LNCaP clone FGC (cell line): ENCODE data around the gene RASL10A.
A peak's percentile ranks its signal among the peaks of the same experiment; 100 is the strongest.

Experiments
- DNase-seq: peaks from one replicate; pipeline ENCODE4 v3.0.0-alpha.2; 2011; ENCODE audit warnings: low read depth
- H3K4me3 ChIP-seq: 2 replicates; pipeline ENCODE4 v1.5.1; 2011; ENCODE audit warnings: mild to moderate bottlenecking, low read depth, low read length, control low read depth
- CTCF ChIP-seq: IDR thresholded peaks from 2 replicates; pipeline ENCODE4 v1.5.1; 2012; ENCODE audit warnings: mild to moderate bottlenecking; ENCODE audit not compliant: control insufficient read depth, insufficient read depth; ENCODE audit errors: extremely low read depth

Gene RASL10A

GRCh38 chr22:29343313-29343805 lies 27.9 kb upstream of the RASL10A start:
- no peak for DNase-seq
- no peak for TF ChIP-seq CTCF
- no peak overlapping the region for H3K4me3 ChIP-seq

- H3K4me3 ChIP-seq = no peak overlapping the region
- DNase-seq = peak; percentile 72
- TF ChIP-seq CTCF = no peak
Measured at GRCh38 chr22:29342577-29343312, 27.2 kb upstream of the RASL10A start.

GRCh38 chr22:29342177-29342576 lies 26.7 kb upstream of the RASL10A start:
- no peak for DNase-seq
- no peak for TF ChIP-seq CTCF
- no peak overlapping the region for H3K4me3 ChIP-seq

GRCh38 chr22:29341849-29342127 lies 26.3 kb upstream of the RASL10A start:
- TF ChIP-seq CTCF = no peak
- no peak overlapping the region for H3K4me3 ChIP-seq
- DNase-seq = no peak

- TF ChIP-seq CTCF = no peak
- no peak overlapping the region for H3K4me3 ChIP-seq
- no peak for DNase-seq
Measured at GRCh38 chr22:29341056-29341848, 25.8 kb upstream of the RASL10A start.

- no peak for DNase-seq
- no peak overlapping the region for H3K4me3 ChIP-seq
- TF ChIP-seq CTCF = no peak
Measured at GRCh38 chr22:29340566-29340965, 25.1 kb upstream of the RASL10A start.
